Osteoblast (primary cell): Measurements from ENCODE around the gene EMC1. TPM values are rescaled to one million over a fixed set of nuclear protein-coding genes. Genes with fewer than 3 reads are reported as not detected.

Experiments
- DNase-seq: peaks from one replicate; pipeline ENCODE4 v3.0.0; 2011; ENCODE audit warnings: low spot score, mixed read lengths; ENCODE audit not compliant: insufficient read length; ENCODE audit errors: missing footprints
- H2AFZ ChIP-seq: 2 replicates; pipeline ENCODE4 v1.6.0; 2011; ENCODE audit warnings: mild to moderate bottlenecking, low read length
- H3K27ac ChIP-seq: 2 replicates; pipeline ENCODE4 v1.5.1; 2011; ENCODE audit warnings: mild to moderate bottlenecking, low read depth, low read length, moderate library complexity
- H3K27me3 ChIP-seq: 2 replicates; pipeline ENCODE4 v1.6.0; 2012; ENCODE audit warnings: mild to moderate bottlenecking, control low read depth, inconsistent platforms, low read length, moderate library complexity; ENCODE audit not compliant: insufficient read depth
- H3K36me3 ChIP-seq: 2 replicates; pipeline ENCODE4 v1.5.1; 2011; ENCODE audit warnings: mild to moderate bottlenecking, low read length, control low read depth, moderate library complexity; ENCODE audit not compliant: insufficient read depth
- H3K4me1 ChIP-seq: 2 replicates; pipeline ENCODE4 v1.5.1; 2011; ENCODE audit warnings: mild to moderate bottlenecking, low read length, control low read depth, moderate library complexity; ENCODE audit not compliant: insufficient read depth
- H3K4me2 ChIP-seq: 2 replicates; pipeline ENCODE4 v1.6.0; 2011; ENCODE audit warnings: mild to moderate bottlenecking, low read length; ENCODE audit not compliant: insufficient read depth
- H3K4me3 ChIP-seq: fragments of 200-600 bp; sonication (generic); 3 replicates; pipeline ENCODE4 v1.5.1; 2012; ENCODE audit warnings: mild to moderate bottlenecking, low read length, inconsistent platforms; ENCODE audit not compliant: insufficient read depth
- H3K79me2 ChIP-seq: 2 replicates; pipeline ENCODE4 v1.6.0; 2012; ENCODE audit warnings: mild to moderate bottlenecking, low read length, control low read depth, inconsistent platforms; ENCODE audit not compliant: insufficient read depth
- H3K9me3 ChIP-seq: 2 replicates; pipeline ENCODE4 v1.5.1; 2011; ENCODE audit warnings: low read depth, low read length, control low read depth
- H4K20me1 ChIP-seq: 2 replicates; pipeline ENCODE4 v1.6.0; 2012; ENCODE audit warnings: mild to moderate bottlenecking, low read length, control low read depth; ENCODE audit not compliant: insufficient read depth
- total RNA-seq: library from RNA; depleted of rRNA; stranded (reverse); fragments of >200 nt; gene quantifications from 2 replicates; pipeline ENCODE4 v1.2.3, GENCODE V29; 2012
- TF ChIP-seq, protein P1 (sequence below): IDR thresholded peaks from 2 replicates; pipeline ENCODE4 v1.5.1; 2011; ENCODE audit warnings: mild to moderate bottlenecking, low read depth, low read length, moderate library complexity; ENCODE audit errors: extremely low read depth

EMC1 gene
- total RNA-seq, 1 donor, result 64.1 TPM

- H3K4me3 ChIP-seq, result no peak overlapping the region
- peaks cover 72% of the 10 kb centered on the region for H3K79me2 ChIP-seq
- H3K4me1 ChIP-seq, result peaks cover 37% of the 10 kb centered on the region
- no peak overlapping the region for H2AFZ ChIP-seq
- peaks cover 15% of the 10 kb centered on the region for H4K20me1 ChIP-seq
- H3K27me3 ChIP-seq, result no peaks in the 10 kb centered on the region
- TF ChIP-seq, protein P1, sequence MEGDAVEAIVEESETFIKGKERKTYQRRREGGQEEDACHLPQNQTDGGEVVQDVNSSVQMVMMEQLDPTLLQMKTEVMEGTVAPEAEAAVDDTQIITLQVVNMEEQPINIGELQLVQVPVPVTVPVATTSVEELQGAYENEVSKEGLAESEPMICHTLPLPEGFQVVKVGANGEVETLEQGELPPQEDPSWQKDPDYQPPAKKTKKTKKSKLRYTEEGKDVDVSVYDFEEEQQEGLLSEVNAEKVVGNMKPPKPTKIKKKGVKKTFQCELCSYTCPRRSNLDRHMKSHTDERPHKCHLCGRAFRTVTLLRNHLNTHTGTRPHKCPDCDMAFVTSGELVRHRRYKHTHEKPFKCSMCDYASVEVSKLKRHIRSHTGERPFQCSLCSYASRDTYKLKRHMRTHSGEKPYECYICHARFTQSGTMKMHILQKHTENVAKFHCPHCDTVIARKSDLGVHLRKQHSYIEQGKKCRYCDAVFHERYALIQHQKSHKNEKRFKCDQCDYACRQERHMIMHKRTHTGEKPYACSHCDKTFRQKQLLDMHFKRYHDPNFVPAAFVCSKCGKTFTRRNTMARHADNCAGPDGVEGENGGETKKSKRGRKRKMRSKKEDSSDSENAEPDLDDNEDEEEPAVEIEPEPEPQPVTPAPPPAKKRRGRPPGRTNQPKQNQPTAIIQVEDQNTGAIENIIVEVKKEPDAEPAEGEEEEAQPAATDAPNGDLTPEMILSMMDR, result no peak
- H3K4me2 ChIP-seq, result no peak overlapping the region
- H3K9me3 ChIP-seq, result no peaks in the 10 kb centered on the region
- peaks cover 45% of the 10 kb centered on the region for H3K36me3 ChIP-seq
- no peak overlapping the region for H3K27ac ChIP-seq
- no peak for DNase-seq
These were observed 3.1 kb upstream of the EMC1 start for GRCh38 chr1:19254416-19254815.

DNA sequence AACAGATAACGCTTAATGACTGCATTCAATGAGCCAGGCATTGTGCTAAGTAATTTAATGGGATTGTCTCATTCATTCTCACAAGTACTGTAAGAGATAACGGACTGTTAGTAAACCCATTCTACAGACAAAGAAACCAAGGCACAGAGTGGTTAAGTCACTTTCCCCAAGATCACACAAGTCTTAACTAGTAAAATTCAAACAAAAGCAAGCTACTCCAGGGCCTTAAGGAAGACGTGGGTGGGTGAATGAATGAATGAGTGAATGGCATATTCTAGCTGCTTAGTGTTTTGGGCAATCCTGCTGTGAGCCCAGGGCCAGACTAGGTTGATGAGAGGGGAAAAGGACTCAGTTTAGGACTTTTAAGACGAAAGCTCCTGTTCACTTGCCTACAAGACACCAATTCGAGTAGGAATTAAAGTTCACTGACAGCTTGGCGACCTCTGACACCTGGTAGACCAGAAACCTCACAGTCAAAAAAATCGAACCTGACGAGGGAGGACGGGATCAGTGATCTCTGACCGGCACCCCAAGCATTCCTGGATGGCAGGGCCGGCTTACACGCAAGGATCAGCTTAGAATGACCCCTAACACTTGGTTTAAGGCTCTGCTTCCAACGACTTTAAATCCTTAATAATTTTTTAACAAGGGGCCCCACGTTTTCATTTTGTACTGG, 557 bp downstream of the EMC1 start:
- DNase-seq, result peak; percentile 71

DNA sequence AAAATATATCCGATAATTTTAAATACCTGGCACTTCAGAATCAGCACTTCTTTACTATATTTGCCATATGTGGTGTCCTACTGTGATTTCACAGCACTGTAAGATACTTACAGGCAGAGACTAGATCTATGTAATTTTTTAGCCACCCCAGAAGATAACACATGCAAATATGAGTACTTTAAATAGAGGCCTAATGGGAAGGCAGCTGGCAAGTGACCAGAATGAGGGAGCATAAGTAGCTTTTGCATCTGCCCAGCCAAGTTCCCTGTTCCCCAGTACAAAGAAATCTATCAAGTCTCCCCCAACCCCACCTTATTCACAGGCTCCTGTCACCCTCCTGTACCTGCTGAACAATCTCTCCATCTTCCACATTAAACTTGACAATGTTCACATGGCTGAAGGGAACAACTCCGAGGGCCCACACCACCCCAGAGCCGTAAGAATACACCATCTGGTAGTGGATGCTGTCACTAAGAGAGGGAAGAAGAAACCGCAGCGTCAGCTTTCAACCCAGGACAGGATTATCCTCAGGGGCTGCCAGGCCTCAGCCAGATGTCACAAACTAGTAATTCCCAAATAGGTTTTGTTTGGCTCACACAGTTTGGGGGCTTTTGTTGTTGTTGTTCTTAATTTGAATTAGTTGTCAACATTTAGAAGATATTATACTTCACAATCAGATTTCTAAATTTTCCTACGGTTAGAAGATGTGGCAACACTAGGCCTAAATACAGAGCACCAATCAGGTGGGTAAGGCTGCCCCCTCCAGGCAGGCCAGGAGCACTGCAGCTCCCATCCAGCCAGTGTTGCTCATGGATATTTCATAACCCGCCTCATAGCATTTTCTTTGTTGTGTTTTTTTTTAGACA, 10.4 kb downstream of the EMC1 start:
- TF ChIP-seq, protein P1, result peak; percentile 97
- Histone ChIP-seq H2AFZ (peak overlapping the region; percentile 44), H3K9me3 (no peaks in the 10 kb centered on the region), H3K27me3 (no peaks in the 10 kb centered on the region), H3K4me3 (no peak overlapping the region), H3K79me2 (peaks cover 9% of the 10 kb centered on the region), H3K36me3 (peaks cover 82% of the 10 kb centered on the region), H3K4me1 (no peaks in the 10 kb centered on the region), H3K27ac (peak overlapping the region; percentile 70), H3K4me2 (no peak overlapping the region), H4K20me1 (peaks cover 9% of the 10 kb centered on the region)
- DNase-seq, result peak; percentile 95

More for the DNA sequence above, 557 bp downstream of the EMC1 start:
- Histone ChIP-seq H3K79me2 (peaks cover 97% of the 10 kb centered on the region), H3K4me2 (peak overlapping the region; percentile 99), H3K36me3 (peaks cover 13% of the 10 kb centered on the region), H4K20me1 (peaks cover 19% of the 10 kb centered on the region), H3K4me3 (peak overlapping the region; percentile 99), H2AFZ (peak overlapping the region; percentile 100), H3K27ac (peak overlapping the region; percentile 93), H3K27me3 (no peaks in the 10 kb centered on the region), H3K4me1 (peaks cover 22% of the 10 kb centered on the region), H3K9me3 (no peaks in the 10 kb centered on the region)
- TF ChIP-seq, protein P1, result no peak

DNA sequence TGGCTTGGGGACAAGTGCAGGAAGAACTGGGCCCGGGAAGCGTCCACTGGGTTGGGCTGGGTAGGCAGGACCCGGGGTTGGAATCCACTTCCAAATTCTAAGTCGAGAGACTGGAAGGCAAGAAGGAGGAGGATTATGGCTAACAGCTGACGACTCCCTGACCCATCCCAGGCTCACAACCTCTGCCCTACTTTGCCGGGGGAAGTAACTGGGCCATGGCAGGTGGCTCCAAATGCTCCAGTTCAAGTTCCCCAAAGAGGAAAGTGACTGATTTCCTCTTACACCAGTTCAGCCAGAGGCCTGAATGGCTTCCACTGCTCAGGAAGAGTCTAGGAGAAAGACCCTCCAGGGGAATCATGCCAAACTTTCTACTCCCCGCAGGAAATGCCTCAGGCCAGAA, 11.4 kb downstream of the EMC1 start:
- Histone ChIP-seq H4K20me1 (peaks cover 9% of the 10 kb centered on the region), H3K9me3 (no peaks in the 10 kb centered on the region), H3K27ac (no peak overlapping the region), H3K27me3 (no peaks in the 10 kb centered on the region), H2AFZ (no peak overlapping the region), H3K36me3 (peaks cover 89% of the 10 kb centered on the region), H3K4me3 (no peak overlapping the region), H3K4me1 (no peaks in the 10 kb centered on the region), H3K79me2 (peaks cover 5% of the 10 kb centered on the region), H3K4me2 (no peak overlapping the region)
- TF ChIP-seq, protein P1, result no peak
- DNase-seq, result no peak
